Measurements from ENCODE around the gene RGPD3. TPM values are rescaled to one million over a fixed set of nuclear protein-coding genes. Genes with fewer than 3 reads are reported as not detected.

RGPD3 gene
- total RNA-seq, 1 donor from 2014 or later = 0.55 TPM

DNA sequence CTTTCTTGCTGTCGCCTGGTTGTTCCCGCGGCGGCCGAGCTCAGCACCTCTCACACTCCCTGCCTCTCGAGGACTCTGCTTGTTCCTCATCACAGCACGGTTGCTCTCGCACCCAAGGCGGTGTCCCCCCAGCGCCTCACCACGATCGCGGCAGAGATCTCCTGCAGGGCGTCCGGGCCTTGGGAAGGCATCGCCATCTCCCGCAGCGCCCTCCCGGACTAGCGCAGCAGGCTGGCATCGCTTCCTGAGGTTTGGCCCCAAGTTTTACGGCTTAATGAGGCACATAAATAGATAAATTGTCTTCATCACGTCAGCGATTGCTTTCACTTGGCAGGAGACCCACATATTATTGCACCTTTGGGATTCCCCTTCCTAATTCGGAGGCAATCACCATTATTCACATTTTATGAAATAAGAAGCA, 125.4 kb downstream of the RGPD3 start:
- DNase-seq (ENCODE audit: low read depth) = no peak

DNA sequence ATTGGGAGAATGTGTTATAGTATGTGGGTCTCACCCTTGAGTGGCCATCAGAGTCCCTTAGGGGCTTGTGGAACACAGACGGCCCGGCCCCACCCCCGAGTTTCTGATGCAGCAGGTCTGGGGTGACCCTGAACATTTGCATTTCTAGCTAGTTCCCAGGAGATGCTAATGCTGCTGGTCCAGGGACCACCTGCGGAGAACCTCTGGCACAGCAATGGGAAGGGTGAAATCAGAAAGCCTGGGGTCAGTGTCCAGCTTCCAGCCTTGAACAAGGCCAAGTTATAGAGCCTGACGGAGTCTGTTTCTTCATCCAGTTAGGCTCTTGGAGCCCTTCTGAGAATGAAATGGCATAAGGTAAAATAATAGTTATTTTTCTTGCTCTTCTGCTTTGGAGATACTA, 126.5 kb downstream of the RGPD3 start:
- no peak for DNase-seq (ENCODE audit: low read depth)

Other genes with a start within 250 kb of the RGPD3 start
- gene CD8B2, start 19.0 kb upstream of the RGPD3 start, total RNA-seq = not detected in 2 replicates

All from renal cortical epithelial cell (primary cell).